OCI-LY1 (cell line): ENCODE results near the gene SAMD13.

ENCODE experiments used
- EZH2 ChIP-seq: fragments of 200-600 bp; sonication (generic), shearing (Covaris generic); IDR thresholded peaks from 2 replicates; pipeline ENCODE4 v1.8.0; 2017; ENCODE audit warnings: borderline replicate concordance, mixed run types, mild to moderate bottlenecking, antibody characterized with exemption, low read length, moderate library complexity, mixed read lengths
- TF ChIP-seq, protein P1 (sequence below): fragments of 200-600 bp; sonication (generic), shearing (Covaris generic); IDR thresholded peaks from 2 replicates; pipeline ENCODE4 v1.5.1; 2017; ENCODE audit warnings: mild to moderate bottlenecking, antibody characterized with exemption, low read length, moderate library complexity, mixed read lengths

- TF ChIP-seq, protein P1, sequence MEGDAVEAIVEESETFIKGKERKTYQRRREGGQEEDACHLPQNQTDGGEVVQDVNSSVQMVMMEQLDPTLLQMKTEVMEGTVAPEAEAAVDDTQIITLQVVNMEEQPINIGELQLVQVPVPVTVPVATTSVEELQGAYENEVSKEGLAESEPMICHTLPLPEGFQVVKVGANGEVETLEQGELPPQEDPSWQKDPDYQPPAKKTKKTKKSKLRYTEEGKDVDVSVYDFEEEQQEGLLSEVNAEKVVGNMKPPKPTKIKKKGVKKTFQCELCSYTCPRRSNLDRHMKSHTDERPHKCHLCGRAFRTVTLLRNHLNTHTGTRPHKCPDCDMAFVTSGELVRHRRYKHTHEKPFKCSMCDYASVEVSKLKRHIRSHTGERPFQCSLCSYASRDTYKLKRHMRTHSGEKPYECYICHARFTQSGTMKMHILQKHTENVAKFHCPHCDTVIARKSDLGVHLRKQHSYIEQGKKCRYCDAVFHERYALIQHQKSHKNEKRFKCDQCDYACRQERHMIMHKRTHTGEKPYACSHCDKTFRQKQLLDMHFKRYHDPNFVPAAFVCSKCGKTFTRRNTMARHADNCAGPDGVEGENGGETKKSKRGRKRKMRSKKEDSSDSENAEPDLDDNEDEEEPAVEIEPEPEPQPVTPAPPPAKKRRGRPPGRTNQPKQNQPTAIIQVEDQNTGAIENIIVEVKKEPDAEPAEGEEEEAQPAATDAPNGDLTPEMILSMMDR = no peak
- TF ChIP-seq EZH2 = no peak
Observed at GRCh38 chr1:84294751-84295150, 6.8 kb upstream of the SAMD13 start.
